H1 (cell line): ENCODE results near the gene CTH. TPM values are rescaled to one million over a fixed set of nuclear protein-coding genes. Genes with fewer than 3 reads are reported as not detected.

Experiments used
- ATF3 ChIP-seq: IDR thresholded peaks from 2 replicates; pipeline ENCODE4 v1.6.1; 2011; ENCODE audit warnings: low read depth, mild to moderate bottlenecking, low read length; ENCODE audit not compliant: insufficient read depth
- BRCA1 ChIP-seq: IDR thresholded peaks from 2 replicates; pipeline ENCODE4 v1.6.1; 2012; ENCODE audit warnings: low read depth, low read length, improper control_type of control experiment
- CBX8 ChIP-seq: fragments of 300-800, 300-1000 bp; sonication (generic); IDR thresholded peaks from 2 replicates; pipeline ENCODE4 v1.7.1; 2016; ENCODE audit warnings: low read depth, low read length, borderline replicate concordance
- EP300 ChIP-seq, 2 experiments: IDR thresholded peaks; 1 replicate in 1 of 2; 2 replicates in 1 of 2; pipeline ENCODE4 v1.6.1; 2011 to 2012; ENCODE audit warnings: low read depth in 2 of 2, low read length in 2 of 2, mild to moderate bottlenecking in 2 of 2, borderline replicate concordance in 1 of 2, inconsistent platforms in 1 of 2, moderate library complexity in 1 of 2
- GTF2F1 ChIP-seq: IDR thresholded peaks from 2 replicates; pipeline ENCODE4 v1.6.1; 2012; ENCODE audit warnings: low read depth, low read length, improper control_type of control experiment, borderline replicate concordance
- KDM4A ChIP-seq: IDR thresholded peaks from one replicate; pipeline ENCODE4 v1.7.1; 2012; ENCODE audit warnings: low read depth, mild to moderate bottlenecking, moderate library complexity, low read length, inconsistent platforms; ENCODE audit not compliant: severe bottlenecking
- KDM5A ChIP-seq: fragments of 200-600 bp; IDR thresholded peaks from 2 replicates; pipeline ENCODE4 v1.7.1; 2012; ENCODE audit warnings: mild to moderate bottlenecking, low read length, inconsistent platforms, mixed read lengths
- NRF1 ChIP-seq: IDR thresholded peaks from 2 replicates; pipeline ENCODE4 v1.6.1; 2011; ENCODE audit warnings: mild to moderate bottlenecking, low read depth, low read length, improper control_type of control experiment
- RXRA ChIP-seq: IDR thresholded peaks from 2 replicates; pipeline ENCODE4 v1.6.1; 2011; ENCODE audit warnings: low read depth, mild to moderate bottlenecking, low read length, moderate library complexity; ENCODE audit not compliant: insufficient read depth
- TBP ChIP-seq: IDR thresholded peaks from 2 replicates; pipeline ENCODE4 v1.6.1; 2011; ENCODE audit warnings: low read depth, low read length, improper control_type of control experiment
- polyA plus RNA-seq, 7 experiments: library from polyadenylated mRNA; depleted of rRNA in 3 of 7; stranded (reverse) in 5 of 7; unstranded in 2 of 7; fragments of >200 nt in 5 of 7; fragments of 200-250 nt in 2 of 7; gene quantifications; 1 replicate in 5 of 7; 2 replicates in 1 of 7; 4 replicates in 1 of 7; pipeline versions ENCODE4 v1.2.1 to v1.2.3, GENCODE V29; 2011 to 2013; ENCODE audit warnings: missing spikeins in 2 of 7, mixed read lengths in 2 of 7
- total RNA-seq: library from RNA; stranded (reverse); fragmentation: NEBNext Ultra II Directional; extraction: Animal tissue kit (Norgen Biotek cat#: 25700); gene quantifications from 2 replicates; pipeline ENCODE4 v1.2.1, GENCODE V29; 2021

Gene CTH
- total and polyA plus RNA-seq, 2 of the 8 experiments (the other 6 are each of a cell fraction or from before 2014, with no cell fraction given), result 31.7 to 33.2 TPM

GRCh38 chr1:70410604-70411359, at the start of gene CTH (continued):
- no peak for TF ChIP-seq RXRA
- TF ChIP-seq TBP, result peak; percentile 97
- no peak for TF ChIP-seq NRF1
- TF ChIP-seq KDM5A, result no peak
- no peak for TF ChIP-seq ATF3
- TF ChIP-seq CBX8, result no peak
- TF ChIP-seq GTF2F1, result peak; percentile 67
- TF ChIP-seq EP300 (IDR thresholded peaks at IDR 0.05; ENCODE audit: borderline replicate concordance in 1 of 2, low read depth in 2 of 2, low read length in 2 of 2), result peak; percentile 28 to 79; a peak in 2 of 3 replicates
- peak; percentile 28 for TF ChIP-seq KDM4A
- TF ChIP-seq BRCA1, result no peak
- TF ChIP-seq, all 59 proteins: peak for 20
